Measurements from ENCODE around the gene M1AP. TPM values are rescaled to one million over a fixed set of nuclear protein-coding genes. Genes with fewer than 3 reads are reported as not detected.

Gene M1AP
- polyA plus RNA-seq, 2 of the 4 experiments (the other 2 are of a cell fraction) = not detected

GRCh38 chr2:74602586-74603281, 45.4 kb downstream of the M1AP start:
- Histone ChIP-seq H3K4me2 (no peak overlapping the region), H3K9me3 (no peaks in the 10 kb centered on the region), H3K27ac (no peak overlapping the region), H3K4me3 (no peak overlapping the region), H3K4me1 (no peaks in the 10 kb centered on the region)
- DNase-seq (ENCODE audit: low read depth in 1 of 2, low spot score in 1 of 2) (no peak), ATAC-seq (peak in 1 of 2 experiments; percentile 51; a peak in 2 of 6 replicates), FAIRE-seq (no peak)
- TF ChIP-seq CHD2 (IDR thresholded peaks at IDR 0.05; ENCODE audit: low read length, partially characterized antibody) (no peak), NPAS2 (CRISPR knock-in tag; IDR thresholded peaks at IDR 0.05; ENCODE audit: borderline replicate concordance) (no peak), CBX2 (IDR thresholded peaks at IDR 0.05; ENCODE audit: borderline replicate concordance, low read depth) (no peak), MYC (IDR thresholded peaks at IDR 0.05; ENCODE audit: borderline replicate concordance, low read length) (no peak), EHMT2 (IDR thresholded peaks at IDR 0.05; ENCODE audit: low read depth) (no peak), RNF2 (IDR thresholded peaks at IDR 0.05; ENCODE audit: borderline replicate concordance, low read depth) (no peak), HOXB5 (CRISPR knock-in tag; IDR thresholded peaks at IDR 0.05) (no peak), CBX8 (IDR thresholded peaks at IDR 0.05) (no peak), E2F6 (IDR thresholded peaks at IDR 0.05; ENCODE audit: borderline replicate concordance, low read depth) (no peak), PHF8 (IDR thresholded peaks at IDR 0.05; ENCODE audit: borderline replicate concordance, low read depth) (no peak), NR3C1 (IDR thresholded peaks at IDR 0.05) (no peak), ZNF302 (CRISPR knock-in tag; IDR thresholded peaks at IDR 0.05) (no peak), ELK1 (IDR thresholded peaks at IDR 0.05; ENCODE audit: low read depth, low read length) (no peak), RARB (CRISPR knock-in tag; IDR thresholded peaks at IDR 0.05) (no peak), CEBPB (IDR thresholded peaks at IDR 0.05) (no peak), ESRRA (IDR thresholded peaks at IDR 0.05; ENCODE audit: borderline replicate concordance, low read length) (no peak), POLR2AphosphoS2 (conservative IDR thresholded peaks at IDR 0.05; ENCODE audit: low read length) (no peak), KDM5A (IDR thresholded peaks at IDR 0.05) (no peak)
- POLR2A ChIA-PET = no interaction called here
- 2% methylated on average over 1 of the region's 1 CpG for WGBS (ENCODE audit: missing lambda C conversion rate)
- CTCF ChIA-PET = interaction anchor here (7.8 kb wide), 1 partner anchor 15 kb away, joined by 73 read pairs; no protein-coding TSS in a partner anchor

- Histone ChIP-seq H3K27ac (no peak overlapping the region), H3K4me1 (no peaks in the 10 kb centered on the region), H3K4me3 (no peak overlapping the region), H3K9me3 (no peaks in the 10 kb centered on the region), H3K4me2 (no peak overlapping the region)
- no peak for ATAC-seq
- DNase-seq (ENCODE audit: low read depth in 1 of 2, low spot score in 1 of 2) = no peak
- 29% methylated on average over 3 of the region's 3 CpGs for WGBS (ENCODE audit: missing lambda C conversion rate)
- TF ChIP-seq TP53 (CRISPR knock-in tag; IDR thresholded peaks at IDR 0.05) = no peak
- TF ChIP-seq JUNB (IDR thresholded peaks at IDR 0.05) = no peak
- TF ChIP-seq CTCF (IDR thresholded peaks at IDR 0.05) = no peak
- TF ChIP-seq FOSL2 (IDR thresholded peaks at IDR 0.05) = no peak
- no peak for TF ChIP-seq FOSL2 (CRISPR knock-in tag; IDR thresholded peaks at IDR 0.05)
- no peak for TF ChIP-seq HOXA7 (CRISPR knock-in tag; IDR thresholded peaks at IDR 0.05)
- TF ChIP-seq ZFP36 (IDR thresholded peaks at IDR 0.05; ENCODE audit: borderline replicate concordance, partially characterized antibody) = no peak
- no peak for TF ChIP-seq CHD4 (IDR thresholded peaks at IDR 0.05; ENCODE audit: borderline replicate concordance)
- no peak for TF ChIP-seq RFX5 (IDR thresholded peaks at IDR 0.05)
- TF ChIP-seq FOSB (CRISPR knock-in tag; IDR thresholded peaks at IDR 0.05) = no peak
- TF ChIP-seq ATOH8 (CRISPR knock-in tag; IDR thresholded peaks at IDR 0.05; ENCODE audit: low read depth) = no peak
- TF ChIP-seq NFE2L2 (conservative IDR thresholded peaks at IDR 0.05; ENCODE audit: low read length) = no peak
- TF ChIP-seq HDAC2 (IDR thresholded peaks at IDR 0.05) = no peak
- no peak for TF ChIP-seq ZSCAN20 (CRISPR knock-in tag; IDR thresholded peaks at IDR 0.05)
- no peak for TF ChIP-seq HEYL (CRISPR knock-in tag; IDR thresholded peaks at IDR 0.05)
- TF ChIP-seq ZC3H11A (IDR thresholded peaks at IDR 0.05) = no peak
- TF ChIP-seq RNF2 (IDR thresholded peaks at IDR 0.05; ENCODE audit: borderline replicate concordance, low read depth) = no peak
- TF ChIP-seq KDM1A (IDR thresholded peaks at IDR 0.05; ENCODE audit: low read depth) = no peak
- TF ChIP-seq HES2 (IDR thresholded peaks at IDR 0.05) = no peak
- ChIA-PET CTCF (interaction anchor here (7.8 kb wide), 1 partner anchor 12 kb away, joined by 73 read pairs; no protein-coding TSS in a partner anchor), POLR2A (no interaction called here)
- FAIRE-seq = no peak
Observed at GRCh38 chr2:74599676-74600075, 48.5 kb downstream of the M1AP start.
